ENCODE data around the gene ODF2L.
"Not testable (repeated sequence)": the region's sequence is repeated elsewhere in the genome, so short reads cannot be mapped to it uniquely, and the experiment has no call there.

The ODF2L gene

DNA sequence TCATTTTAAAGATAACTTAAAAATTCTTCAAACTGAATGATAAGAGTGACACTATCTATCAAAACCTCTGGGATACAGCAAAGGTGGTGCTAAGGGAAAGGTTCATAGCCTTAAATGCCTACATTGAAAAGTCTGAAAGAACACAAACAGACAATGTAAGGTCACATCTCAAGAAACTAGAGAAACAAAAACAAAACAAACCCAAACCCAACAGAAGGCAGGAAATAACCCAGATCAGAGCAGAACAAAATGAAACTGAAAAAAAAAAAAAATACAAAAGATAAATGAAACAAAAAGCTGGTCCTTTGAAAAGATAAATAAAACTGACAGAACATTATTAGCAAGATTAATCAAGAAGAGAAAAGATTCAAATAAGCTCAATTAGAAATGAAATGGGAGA is 6.8 kb downstream of the ODF2L start:
- intact Hi-C loops (cut with DNase I), result loop anchor here (10.0 kb wide), 1 partner anchor 695 kb away; no protein-coding TSS in a partner anchor

GRCh38 chr1:86388777-86389176 is 7.3 kb downstream of the ODF2L start:
- DNase-seq, result no peak
- intact Hi-C loops (cut with DNase I), result loop anchor here (10.0 kb wide), 1 partner anchor 696 kb away; no protein-coding TSS in a partner anchor

More for the DNA sequence above, 6.8 kb downstream of the ODF2L start:
- DNase-seq, result no peak

GRCh38 chr1:86387916-86388627 is 8.1 kb downstream of the ODF2L start:
- intact Hi-C loops (cut with DNase I), result loop anchor here (10.0 kb wide), 1 partner anchor 697 kb away; no protein-coding TSS in a partner anchor
- no peak for DNase-seq

- intact Hi-C loops (cut with DNase I), result loop anchor here (10.0 kb wide), 1 partner anchor 702 kb away; no protein-coding TSS in a partner anchor
- no peak for DNase-seq
Measured at GRCh38 chr1:86382878-86383277, 13.2 kb downstream of the ODF2L start.

GRCh38 chr1:86381223-86381622 is 14.9 kb downstream of the ODF2L start:
- intact Hi-C loops (cut with DNase I), result loop anchor here (2.0 to 10.0 kb wide), 2 partner anchors 128 to 704 kb away; no protein-coding TSS in a partner anchor
- no peak for DNase-seq

- intact Hi-C loops (cut with DNase I), result loop anchor here (2.0 to 10.0 kb wide), 2 partner anchors 128 to 704 kb away; no protein-coding TSS in a partner anchor
- DNase-seq, result no peak
Measured at GRCh38 chr1:86380257-86380861, 15.8 kb downstream of the ODF2L start.

GRCh38 chr1:86378813-86379212 is 17.3 kb downstream of the ODF2L start:
- DNase-seq, result no peak
- intact Hi-C loops (cut with DNase I), result no loop called here

GRCh38 chr1:86377341-86377740 is 18.8 kb downstream of the ODF2L start:
- no peak for DNase-seq
- intact Hi-C loops (cut with DNase I), result no loop called here

- intact Hi-C loops (cut with DNase I), result no loop called here
- DNase-seq, result no peak
Measured at GRCh38 chr1:86375688-86376087, 20.4 kb downstream of the ODF2L start.

- intact Hi-C loops (cut with DNase I), result no loop called here
- DNase-seq, result no peak
Measured at GRCh38 chr1:86370601-86371022, 25.5 kb downstream of the ODF2L start.

DNA sequence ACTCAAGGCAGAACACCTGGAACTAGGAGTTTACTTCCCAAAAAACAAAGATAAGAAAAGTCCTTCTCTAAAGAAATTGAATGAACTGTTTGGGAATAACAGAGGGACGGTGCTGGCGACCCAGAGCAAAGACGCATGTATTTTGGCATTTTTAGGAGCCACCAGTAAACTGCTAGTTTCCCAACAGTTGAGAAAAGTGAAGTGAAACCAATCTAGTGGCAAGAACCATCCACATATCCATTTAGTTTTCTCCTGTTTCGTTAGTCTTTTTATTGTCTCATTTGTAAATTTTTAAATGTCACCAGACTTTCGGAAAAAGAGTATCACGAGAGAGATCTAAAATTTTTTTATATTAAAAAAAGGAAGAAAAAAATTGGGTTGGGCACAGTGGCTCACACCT is 30.2 kb downstream of the ODF2L start:
- intact Hi-C loops (cut with DNase I), result no loop called here
- DNase-seq, result no peak

DNA sequence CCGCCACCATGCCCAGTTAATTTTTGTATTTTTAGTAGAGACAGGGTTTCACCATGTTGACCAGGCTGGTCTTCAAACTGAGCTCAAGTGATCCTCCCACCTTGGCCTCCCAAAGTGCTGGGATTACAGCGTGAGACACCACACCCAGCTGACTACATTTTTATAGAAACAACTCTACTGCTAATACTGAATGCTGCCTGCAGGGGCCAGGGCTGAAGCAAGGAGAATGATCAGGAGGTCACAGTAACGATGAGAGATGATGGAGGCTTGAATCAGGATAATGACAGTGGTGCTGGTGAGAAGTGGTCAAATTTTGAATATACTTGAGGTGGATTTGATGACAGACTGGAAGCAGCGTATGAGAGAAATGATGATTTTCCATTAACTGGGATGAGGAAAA is 33.3 kb downstream of the ODF2L start:
- DNase-seq, result no peak

GRCh38 chr1:86357796-86358195 is 38.3 kb downstream of the ODF2L start:
- no peak for DNase-seq

More for the DNA sequence above, 33.3 kb downstream of the ODF2L start:
- intact Hi-C loops (cut with DNase I), result no loop called here

DNA sequence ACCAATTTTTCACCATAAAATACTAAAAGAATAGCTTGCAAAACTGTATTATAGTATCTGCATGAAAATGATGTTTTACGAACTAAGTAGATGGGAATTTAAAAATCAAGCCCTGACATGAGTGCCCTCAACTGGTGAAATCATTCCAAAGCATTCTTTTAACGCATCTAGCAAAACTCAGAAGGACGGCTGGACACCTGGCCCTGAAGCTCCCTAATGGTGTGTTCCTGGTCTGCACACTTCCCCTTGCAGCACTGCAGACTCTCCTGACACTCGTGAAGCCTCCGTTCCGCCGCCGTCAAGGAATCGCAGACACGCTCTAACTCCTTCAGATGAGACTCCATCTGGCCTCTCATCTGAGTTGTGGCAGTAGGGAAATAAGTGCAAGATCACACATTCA is 39.9 kb downstream of the ODF2L start:
- DNase-seq, result peak in 1 of 10 donors; percentile 11
- intact Hi-C loops (cut with DNase I), result no loop called here

More at GRCh38 chr1:86357796-86358195, 38.3 kb downstream of the ODF2L start:
- intact Hi-C loops (cut with DNase I), result no loop called here

DNA sequence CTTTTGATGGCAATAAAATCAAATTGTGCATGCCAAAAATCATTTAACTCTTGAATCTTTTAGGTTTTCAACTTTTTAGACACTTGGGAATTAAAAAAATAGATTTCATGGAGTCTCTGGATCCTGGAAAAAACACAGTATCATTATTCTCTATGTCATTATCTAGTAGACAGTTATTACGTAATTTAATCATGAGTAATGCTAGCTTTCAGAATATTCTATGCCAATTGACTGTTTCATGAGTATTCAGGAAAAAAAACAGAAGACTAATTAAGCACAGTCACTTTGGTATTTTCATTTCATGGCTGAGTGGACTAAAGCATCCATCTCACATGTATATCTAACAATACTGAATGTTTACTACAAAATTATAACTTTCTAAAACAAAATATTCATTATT is 44.0 kb downstream of the ODF2L start:
- DNase-seq, result no peak

DNA sequence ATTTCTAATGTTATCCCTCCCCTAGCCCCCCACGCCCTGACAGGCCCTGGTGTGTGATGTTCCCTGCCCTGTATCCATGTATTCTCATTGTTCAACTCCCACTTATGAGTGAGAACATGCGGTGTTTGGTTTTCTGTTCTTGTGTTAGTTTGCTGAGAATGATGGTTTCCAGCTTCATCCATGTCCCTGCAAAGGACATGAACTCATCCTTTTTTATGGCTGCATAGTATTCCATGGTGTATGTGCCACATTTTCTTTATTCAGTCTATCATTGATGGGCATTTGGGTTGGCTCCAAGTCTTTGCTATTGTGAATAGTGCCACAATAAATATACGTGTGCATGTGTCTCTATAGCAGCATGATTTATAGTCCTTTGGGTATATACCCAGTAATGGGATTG is 45.9 kb downstream of the ODF2L start:
- intact Hi-C loops (cut with DNase I); DNase-seq: not testable (repeated sequence)

More for the DNA sequence above, 44.0 kb downstream of the ODF2L start:
- intact Hi-C loops (cut with DNase I), result no loop called here

DNA sequence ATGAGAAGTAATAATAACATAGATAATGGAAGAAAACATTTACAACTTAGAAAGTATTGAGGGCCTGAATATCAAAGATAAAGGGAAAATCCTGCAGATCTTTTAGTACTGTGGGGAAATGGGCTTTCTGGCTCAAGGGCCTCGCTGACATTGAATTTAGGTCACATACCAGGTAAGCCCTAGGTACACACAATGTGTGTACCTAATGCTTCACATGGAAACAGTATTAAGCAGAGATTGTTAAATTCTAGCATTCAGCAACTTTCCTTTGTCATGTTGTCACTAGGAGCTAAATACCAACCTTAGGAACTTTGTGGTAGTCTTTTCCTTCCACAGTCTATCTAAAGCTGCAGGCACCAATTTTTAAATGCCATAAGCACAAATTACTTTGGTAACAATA is 49.7 kb downstream of the ODF2L start:
- intact Hi-C loops (cut with DNase I), result no loop called here
- DNase-seq, result no peak

DNA sequence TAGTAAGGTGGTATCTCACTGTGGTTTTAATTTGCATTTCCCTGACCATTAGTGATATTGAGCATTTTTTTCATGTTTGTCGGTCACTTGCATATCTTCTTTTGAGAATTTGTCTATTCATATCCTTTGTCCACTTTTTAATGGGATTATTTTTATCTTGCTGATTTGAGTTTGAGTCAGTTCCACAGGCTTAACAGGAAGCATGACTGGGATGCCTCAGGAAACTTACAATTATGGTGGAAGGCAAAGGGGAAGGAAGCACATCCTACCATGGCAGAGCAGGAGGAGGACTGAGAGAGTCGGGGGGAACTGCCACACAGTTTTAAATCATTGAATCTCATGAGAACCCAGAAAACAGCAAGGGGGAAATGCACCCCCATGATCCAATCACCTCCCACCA is 51.1 kb downstream of the ODF2L start:
- intact Hi-C loops (cut with DNase I), result no loop called here
- no peak for DNase-seq

DNA sequence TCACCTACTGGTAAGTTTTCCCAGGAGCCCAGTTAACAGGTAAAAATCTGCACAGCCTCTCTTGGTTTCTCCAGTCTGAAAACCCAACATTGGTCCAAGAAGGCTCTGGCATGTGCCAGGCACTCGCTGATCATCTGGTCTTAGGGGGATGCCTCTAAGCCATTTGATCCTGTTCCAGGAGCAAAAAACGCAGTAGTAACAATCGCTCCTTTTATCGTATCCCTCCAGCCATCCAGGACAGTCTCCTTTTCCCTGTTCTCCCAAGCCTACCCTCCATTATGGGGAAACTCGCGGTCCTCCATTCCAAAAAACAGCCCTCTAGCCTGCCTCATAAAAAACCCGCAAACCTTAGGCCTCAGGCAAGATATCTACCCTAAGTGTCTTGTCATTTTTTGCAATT is 56.2 kb downstream of the ODF2L start:
- intact Hi-C loops (cut with DNase I), result no loop called here

GRCh38 chr1:86339014-86339812 is 56.9 kb downstream of the ODF2L start:
- intact Hi-C loops (cut with DNase I), result no loop called here
- no peak for DNase-seq

More for the DNA sequence above, 56.2 kb downstream of the ODF2L start:
- DNase-seq, result no peak

- intact Hi-C loops (cut with DNase I), result no loop called here
- DNase-seq, result no peak
Measured at GRCh38 chr1:86335916-86336315, 60.2 kb downstream of the ODF2L start.
